Suprapubic skin (tissue), 3 donors: ENCODE results near the gene DNMT3A.

Experiments
- POLR2AphosphoS5 ChIP-seq, 3 donors: sonication (generic); formaldehyde crosslinking; IDR thresholded peaks; one replicate each; pipeline ENCODE4 v1.6.1; 2017; ENCODE audit warnings: antibody characterized with exemption in 3 of 3
- TF ChIP-seq, protein P1 (sequence below), 2 donors: fragments of 200-600 bp in 1 of 2; fragments of 450-650 bp in 1 of 2; sonication (generic) in 1 of 2; IDR thresholded peaks; one replicate each; pipeline ENCODE4 v1.5.1; 2016 to 2019; ENCODE audit warnings: antibody characterized with exemption in 2 of 2, mild to moderate bottlenecking in 1 of 2, moderate library complexity in 1 of 2

DNA sequence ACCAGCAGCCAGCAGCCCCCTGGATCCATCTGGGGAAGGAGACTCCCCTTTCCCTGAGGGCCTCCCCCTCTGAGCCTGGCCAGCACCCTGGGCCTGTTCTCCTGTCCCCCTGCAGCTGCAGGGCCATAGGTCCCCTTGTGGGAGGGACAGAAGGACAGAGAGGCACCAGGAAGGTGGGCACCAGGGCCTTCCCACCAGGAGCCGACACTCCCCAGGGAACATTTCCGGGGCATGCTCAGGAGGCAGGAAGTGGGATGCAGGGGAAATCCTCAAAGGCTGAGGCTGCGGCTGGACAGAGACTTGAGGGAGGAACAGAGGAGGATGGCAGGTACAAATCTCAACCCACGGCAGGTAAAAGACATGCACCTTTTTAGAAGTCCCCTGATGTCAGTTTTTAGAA lies 14.4 kb upstream of the DNMT3A start:
- TF ChIP-seq POLR2AphosphoS5 (IDR thresholded peaks at IDR 0.05): no peak
- TF ChIP-seq, protein P1, sequence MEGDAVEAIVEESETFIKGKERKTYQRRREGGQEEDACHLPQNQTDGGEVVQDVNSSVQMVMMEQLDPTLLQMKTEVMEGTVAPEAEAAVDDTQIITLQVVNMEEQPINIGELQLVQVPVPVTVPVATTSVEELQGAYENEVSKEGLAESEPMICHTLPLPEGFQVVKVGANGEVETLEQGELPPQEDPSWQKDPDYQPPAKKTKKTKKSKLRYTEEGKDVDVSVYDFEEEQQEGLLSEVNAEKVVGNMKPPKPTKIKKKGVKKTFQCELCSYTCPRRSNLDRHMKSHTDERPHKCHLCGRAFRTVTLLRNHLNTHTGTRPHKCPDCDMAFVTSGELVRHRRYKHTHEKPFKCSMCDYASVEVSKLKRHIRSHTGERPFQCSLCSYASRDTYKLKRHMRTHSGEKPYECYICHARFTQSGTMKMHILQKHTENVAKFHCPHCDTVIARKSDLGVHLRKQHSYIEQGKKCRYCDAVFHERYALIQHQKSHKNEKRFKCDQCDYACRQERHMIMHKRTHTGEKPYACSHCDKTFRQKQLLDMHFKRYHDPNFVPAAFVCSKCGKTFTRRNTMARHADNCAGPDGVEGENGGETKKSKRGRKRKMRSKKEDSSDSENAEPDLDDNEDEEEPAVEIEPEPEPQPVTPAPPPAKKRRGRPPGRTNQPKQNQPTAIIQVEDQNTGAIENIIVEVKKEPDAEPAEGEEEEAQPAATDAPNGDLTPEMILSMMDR (IDR thresholded peaks at IDR 0.05): no peak
